ENCODE results near the gene PRPF19. TPM values are rescaled to one million over a fixed set of nuclear protein-coding genes. Genes with fewer than 3 reads are reported as not detected.

Gene PRPF19
- total and polyA plus RNA-seq, 5 donors, result 31.5 to 43.4 (median 36.9) TPM

- no peaks in the 10 kb centered on the region for H3K27me3 ChIP-seq (ENCODE audit: control insufficient read depth, insufficient read depth)
- ATAC-seq, result no peak
- H3K27ac ChIP-seq (ENCODE audit: low read length), result no peak overlapping the region
- DNase-seq, result peak in 1 of 3 donors; percentile 41
- no peaks in the 10 kb centered on the region for H3K9me3 ChIP-seq (ENCODE audit: control insufficient read depth, low read length)
- intact Hi-C loops (cut with DNase I), result no loop called here
- no peak overlapping the region for H3K4me3 ChIP-seq (ENCODE audit: low read length)
- H3K4me1 ChIP-seq (ENCODE audit: control insufficient read depth, insufficient read depth, low read length), result peaks cover 2% of the 10 kb centered on the region
- 53% methylated on average over 2 of the region's 2 CpGs for WGBS
Observed at GRCh38 chr11:60947700-60948099, 41.3 kb upstream of the PRPF19 start.

- 86% methylated on average over 15 of the region's 15 CpGs for WGBS
- ATAC-seq (no peak), DNase-seq (peak in 2 of 3 donors; percentile 11 to 53)
- Histone ChIP-seq H3K27ac (ENCODE audit: low read length) (no peak overlapping the region), H3K4me1 (ENCODE audit: control insufficient read depth, insufficient read depth, low read length) (peaks cover 2% of the 10 kb centered on the region), H3K4me3 (ENCODE audit: low read length) (no peak overlapping the region), H3K27me3 (ENCODE audit: control insufficient read depth, insufficient read depth) (no peaks in the 10 kb centered on the region), H3K9me3 (ENCODE audit: control insufficient read depth, low read length) (no peaks in the 10 kb centered on the region)
- intact Hi-C loops (cut with DNase I), result no loop called here
Observed at GRCh38 chr11:60946601-60947264, 40.3 kb upstream of the PRPF19 start.

- Histone ChIP-seq H3K4me3 (ENCODE audit: low read length) (no peak overlapping the region), H3K27me3 (ENCODE audit: control insufficient read depth, insufficient read depth) (no peaks in the 10 kb centered on the region), H3K4me1 (ENCODE audit: control insufficient read depth, insufficient read depth, low read length) (peaks cover 2% of the 10 kb centered on the region), H3K9me3 (ENCODE audit: control insufficient read depth, low read length) (no peaks in the 10 kb centered on the region), H3K27ac (ENCODE audit: low read length) (no peak overlapping the region)
- ATAC-seq (no peak), DNase-seq (peak in 1 of 3 donors; percentile 14)
- WGBS, result 73% methylated on average over 5 of the region's 5 CpGs
- intact Hi-C loops (cut with DNase I), result no loop called here
Observed at GRCh38 chr11:60945295-60945667, 38.9 kb upstream of the PRPF19 start.

GRCh38 chr11:60944490-60945294 lies 38.3 kb upstream of the PRPF19 start:
- Histone ChIP-seq H3K4me1 (ENCODE audit: control insufficient read depth, insufficient read depth, low read length) (peaks cover 2% of the 10 kb centered on the region), H3K4me3 (ENCODE audit: low read length) (no peak overlapping the region), H3K27me3 (ENCODE audit: control insufficient read depth, insufficient read depth) (no peaks in the 10 kb centered on the region), H3K27ac (ENCODE audit: low read length) (no peak overlapping the region), H3K9me3 (ENCODE audit: control insufficient read depth, low read length) (no peaks in the 10 kb centered on the region)
- intact Hi-C loops (cut with DNase I), result no loop called here
- DNase-seq, result peak in 1 of 3 donors; percentile 23
- no peak for ATAC-seq
- 85% methylated on average over 11 of the region's 11 CpGs for WGBS

GRCh38 chr11:60942970-60943565 lies 36.7 kb upstream of the PRPF19 start:
- Histone ChIP-seq H3K27me3 (ENCODE audit: control insufficient read depth, insufficient read depth) (no peaks in the 10 kb centered on the region), H3K9me3 (ENCODE audit: control insufficient read depth, low read length) (no peaks in the 10 kb centered on the region), H3K4me1 (ENCODE audit: control insufficient read depth, insufficient read depth, low read length) (no peaks in the 10 kb centered on the region), H3K4me3 (ENCODE audit: low read length) (no peak overlapping the region), H3K27ac (ENCODE audit: low read length) (no peak overlapping the region)
- intact Hi-C loops (cut with DNase I), result no loop called here
- DNase-seq (peak in 1 of 3 donors; percentile 30), ATAC-seq (no peak)
- 62% methylated on average over 9 of the region's 9 CpGs for WGBS

GRCh38 chr11:60942219-60942618 lies 35.8 kb upstream of the PRPF19 start:
- no peak overlapping the region for H3K27ac ChIP-seq (ENCODE audit: low read length)

GRCh38 chr11:60941371-60942119 lies 35.2 kb upstream of the PRPF19 start:
- ATAC-seq, result no peak
- no peak overlapping the region for H3K27ac ChIP-seq (ENCODE audit: low read length)
- H3K9me3 ChIP-seq (ENCODE audit: control insufficient read depth, low read length), result no peaks in the 10 kb centered on the region
- intact Hi-C loops (cut with DNase I), result no loop called here
- no peak for DNase-seq
- H3K4me3 ChIP-seq (ENCODE audit: low read length), result no peak overlapping the region
- H3K27me3 ChIP-seq (ENCODE audit: control insufficient read depth, insufficient read depth), result no peaks in the 10 kb centered on the region
- no peaks in the 10 kb centered on the region for H3K4me1 ChIP-seq (ENCODE audit: control insufficient read depth, insufficient read depth, low read length)
- WGBS, result 76% methylated on average over 6 of the region's 6 CpGs

More at GRCh38 chr11:60942219-60942618, 35.8 kb upstream of the PRPF19 start:
- no peak for ATAC-seq
- DNase-seq, result peak in 1 of 3 donors; percentile 31
- H3K4me1 ChIP-seq (ENCODE audit: control insufficient read depth, insufficient read depth, low read length), result no peaks in the 10 kb centered on the region
- 83% methylated on average over 4 of the region's 4 CpGs for WGBS
- no peaks in the 10 kb centered on the region for H3K9me3 ChIP-seq (ENCODE audit: control insufficient read depth, low read length)
- no peak overlapping the region for H3K4me3 ChIP-seq (ENCODE audit: low read length)
- no peaks in the 10 kb centered on the region for H3K27me3 ChIP-seq (ENCODE audit: control insufficient read depth, insufficient read depth)
- intact Hi-C loops (cut with DNase I), result no loop called here

GRCh38 chr11:60939855-60940254 lies 33.5 kb upstream of the PRPF19 start:
- ATAC-seq, result no peak
- Histone ChIP-seq H3K27ac (ENCODE audit: low read length) (no peak overlapping the region), H3K9me3 (ENCODE audit: control insufficient read depth, low read length) (no peaks in the 10 kb centered on the region), H3K27me3 (ENCODE audit: control insufficient read depth, insufficient read depth) (no peaks in the 10 kb centered on the region), H3K4me1 (ENCODE audit: control insufficient read depth, insufficient read depth, low read length) (no peaks in the 10 kb centered on the region), H3K4me3 (ENCODE audit: low read length) (no peak overlapping the region)
- DNase-seq, result no peak
- WGBS, result 55% methylated on average over 2 of the region's 2 CpGs
- intact Hi-C loops (cut with DNase I), result no loop called here

- DNase-seq (peak in 1 of 3 donors; percentile 17), ATAC-seq (no peak)
- Histone ChIP-seq H3K4me1 (ENCODE audit: control insufficient read depth, insufficient read depth, low read length) (no peaks in the 10 kb centered on the region), H3K27ac (ENCODE audit: low read length) (no peak overlapping the region), H3K9me3 (ENCODE audit: control insufficient read depth, low read length) (no peaks in the 10 kb centered on the region), H3K27me3 (ENCODE audit: control insufficient read depth, insufficient read depth) (no peaks in the 10 kb centered on the region), H3K4me3 (ENCODE audit: low read length) (no peak overlapping the region)
- intact Hi-C loops (cut with DNase I), result no loop called here
- WGBS, result 90% methylated on average over 7 of the region's 7 CpGs
Observed at GRCh38 chr11:60939301-60939700, 32.9 kb upstream of the PRPF19 start.

GRCh38 chr11:60938500-60938899 lies 32.1 kb upstream of the PRPF19 start:
- no peak for ATAC-seq
- Histone ChIP-seq H3K27ac (ENCODE audit: low read length) (no peak overlapping the region), H3K4me1 (ENCODE audit: control insufficient read depth, insufficient read depth, low read length) (no peaks in the 10 kb centered on the region), H3K4me3 (ENCODE audit: low read length) (no peak overlapping the region), H3K9me3 (ENCODE audit: control insufficient read depth, low read length) (no peaks in the 10 kb centered on the region), H3K27me3 (ENCODE audit: control insufficient read depth, insufficient read depth) (no peaks in the 10 kb centered on the region)
- intact Hi-C loops (cut with DNase I), result no loop called here
- 87% methylated on average over 9 of the region's 9 CpGs for WGBS
- DNase-seq, result no peak

Data from right cardiac atrium (tissue), 5 donors.